Activated naive CD4-positive, alpha-beta T cell (primary cell): Measurements from ENCODE around the gene TLE3.

Experiments used
- DNase-seq, 4 experiments: peaks; one replicate each; lab custom pipeline; 2025; lab: John Stamatoyannopoulos, UW

The TLE3 gene

DNA sequence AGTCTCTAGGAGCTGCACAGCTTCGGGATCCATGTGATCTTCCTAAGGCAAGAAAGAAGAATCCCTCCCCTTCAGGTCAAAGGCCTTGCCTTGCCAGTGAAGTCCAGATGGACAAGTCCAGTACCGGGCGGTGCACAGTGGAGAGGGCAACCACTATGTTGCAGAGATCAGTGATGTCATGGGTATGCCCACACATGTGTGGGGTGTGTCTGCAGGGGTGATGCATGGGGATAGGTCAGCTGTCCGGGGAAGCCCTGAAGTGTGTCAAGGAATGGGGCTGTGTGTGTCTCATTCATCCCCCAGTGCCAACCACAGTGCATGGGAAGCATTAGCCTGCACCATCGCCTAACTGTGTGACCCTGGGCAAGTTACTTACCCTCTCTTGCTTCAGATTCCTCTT lies 66.5 kb downstream of the TLE3 start:
- no peak for DNase-seq

DNA sequence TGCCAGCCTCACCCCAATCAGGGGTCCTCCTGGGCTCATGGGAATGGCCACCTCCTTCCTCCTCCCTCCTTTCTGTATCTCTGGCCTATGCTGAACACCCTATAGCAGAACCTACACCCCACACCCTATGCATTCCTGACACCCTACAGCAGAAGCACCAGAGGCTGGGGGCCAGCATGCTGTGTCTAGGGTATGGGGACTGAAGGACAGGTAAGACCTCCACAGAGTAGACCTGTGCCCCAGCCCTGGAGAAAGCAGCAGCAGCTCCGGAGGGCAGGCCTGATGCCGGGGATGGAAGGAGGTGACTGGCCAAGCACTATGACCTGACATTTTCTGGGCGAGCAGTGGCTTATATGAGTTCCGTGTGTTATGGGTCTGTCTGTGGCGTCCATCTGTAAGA lies 66.9 kb downstream of the TLE3 start:
- no peak for DNase-seq

DNA sequence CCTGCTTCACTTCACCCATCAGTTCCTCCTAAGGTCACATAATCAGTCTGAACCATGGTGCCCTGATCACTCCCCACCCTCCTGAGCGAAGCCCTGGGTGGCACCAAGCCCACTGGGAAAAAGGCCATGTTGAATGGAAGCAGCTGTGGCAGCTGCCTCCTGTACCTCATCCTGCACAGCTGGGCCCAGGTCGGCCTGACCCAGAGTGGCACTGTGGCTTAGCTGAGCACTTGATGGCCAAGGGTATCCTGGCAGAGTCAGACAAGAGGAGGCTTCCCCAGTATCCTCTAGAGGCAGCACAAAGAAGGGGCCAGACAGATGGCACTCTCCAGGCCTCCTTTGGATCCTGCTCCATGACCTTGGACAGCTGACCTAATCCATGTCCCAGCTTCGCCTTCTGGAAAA lies 68.4 kb downstream of the TLE3 start:
- no peak for DNase-seq

- no peak for DNase-seq
Measured at GRCh38 chr15:70027518-70027917, 70.2 kb downstream of the TLE3 start.

- no peak for DNase-seq
Measured at GRCh38 chr15:70026991-70027390, 70.7 kb downstream of the TLE3 start.

DNA sequence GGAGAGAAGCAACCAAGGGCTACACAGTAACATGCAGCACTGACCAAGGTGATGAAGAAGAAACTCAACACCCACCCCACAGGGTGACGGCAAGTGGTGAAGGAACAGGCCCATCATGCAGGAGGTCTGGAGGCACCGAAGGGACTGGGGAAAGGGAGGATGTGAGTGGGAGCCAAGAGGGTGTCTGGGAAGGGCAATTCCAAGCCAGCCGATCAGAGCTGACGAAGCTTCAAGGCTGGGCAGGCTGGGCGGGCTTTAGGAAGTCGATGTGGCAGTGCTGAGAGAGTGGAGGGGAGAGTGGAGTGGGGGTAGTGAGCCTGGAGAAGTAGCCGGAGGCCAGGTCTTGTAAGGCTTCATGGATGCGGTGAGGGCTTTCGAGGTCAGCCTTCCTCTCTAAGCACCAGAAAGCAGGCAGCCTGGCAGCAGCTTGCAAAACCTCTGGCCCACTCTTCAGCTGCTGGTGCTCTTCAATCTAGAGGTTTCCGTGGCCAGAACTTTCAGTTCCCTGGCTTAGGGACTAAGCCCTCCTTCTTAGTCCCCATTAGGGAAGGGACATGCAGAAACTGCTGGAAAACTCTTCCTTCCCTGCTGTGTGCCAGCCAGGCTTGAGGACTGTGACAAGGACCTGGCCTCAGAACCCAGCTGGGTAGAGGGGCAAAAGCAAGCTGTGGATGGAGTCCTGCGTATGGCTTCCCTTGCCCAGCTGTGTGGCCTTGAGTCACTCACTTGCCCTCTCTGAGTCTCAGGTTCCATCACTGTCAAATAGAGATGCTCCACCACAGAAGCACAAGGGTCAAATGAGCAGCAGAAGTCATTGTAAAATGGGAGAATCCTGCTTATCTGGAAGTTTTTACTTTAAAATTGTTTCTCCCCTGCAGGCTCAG lies 72.1 kb downstream of the TLE3 start:
- no peak for DNase-seq

GRCh38 chr15:70024521-70024920 lies 73.2 kb downstream of the TLE3 start:
- no peak for DNase-seq

- no peak for DNase-seq
Measured at GRCh38 chr15:70023769-70024491, 73.8 kb downstream of the TLE3 start.

DNA sequence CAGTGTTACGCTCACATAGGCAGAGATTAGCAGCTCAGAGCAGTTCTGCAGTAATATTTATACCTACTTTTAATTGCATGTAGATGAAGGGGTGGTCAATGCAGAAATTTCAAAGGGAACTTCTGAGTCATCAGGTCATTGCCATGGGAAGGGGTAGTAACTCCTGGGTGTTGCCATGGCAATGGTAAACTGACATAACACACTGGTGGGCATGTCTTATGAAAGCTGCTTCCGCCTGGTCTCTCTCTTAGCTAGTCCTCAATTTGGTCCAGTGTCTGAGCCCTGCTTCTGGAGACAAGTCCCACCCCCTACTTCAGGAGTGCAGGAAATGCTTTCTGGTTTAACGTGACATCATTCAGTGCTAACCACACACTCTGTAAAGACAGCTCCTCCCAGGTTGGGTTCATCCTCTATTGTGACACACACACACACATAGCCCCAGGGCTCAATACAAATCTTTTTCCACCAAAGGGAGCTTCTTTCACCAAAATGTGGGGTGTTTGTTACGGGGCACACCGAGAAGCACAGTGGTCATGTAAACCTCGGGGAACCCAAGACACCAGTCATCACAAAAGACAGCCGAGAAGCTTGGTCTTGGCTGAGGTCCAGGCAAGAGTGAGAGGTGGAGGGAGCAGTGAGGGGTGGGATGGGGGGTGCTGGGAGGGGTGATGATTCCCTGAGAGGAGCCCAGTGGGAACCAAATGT lies 74.5 kb downstream of the TLE3 start:
- no peak for DNase-seq

- DNase-seq, result no peak
Measured at GRCh38 chr15:70020229-70020628, 77.5 kb downstream of the TLE3 start.

DNA sequence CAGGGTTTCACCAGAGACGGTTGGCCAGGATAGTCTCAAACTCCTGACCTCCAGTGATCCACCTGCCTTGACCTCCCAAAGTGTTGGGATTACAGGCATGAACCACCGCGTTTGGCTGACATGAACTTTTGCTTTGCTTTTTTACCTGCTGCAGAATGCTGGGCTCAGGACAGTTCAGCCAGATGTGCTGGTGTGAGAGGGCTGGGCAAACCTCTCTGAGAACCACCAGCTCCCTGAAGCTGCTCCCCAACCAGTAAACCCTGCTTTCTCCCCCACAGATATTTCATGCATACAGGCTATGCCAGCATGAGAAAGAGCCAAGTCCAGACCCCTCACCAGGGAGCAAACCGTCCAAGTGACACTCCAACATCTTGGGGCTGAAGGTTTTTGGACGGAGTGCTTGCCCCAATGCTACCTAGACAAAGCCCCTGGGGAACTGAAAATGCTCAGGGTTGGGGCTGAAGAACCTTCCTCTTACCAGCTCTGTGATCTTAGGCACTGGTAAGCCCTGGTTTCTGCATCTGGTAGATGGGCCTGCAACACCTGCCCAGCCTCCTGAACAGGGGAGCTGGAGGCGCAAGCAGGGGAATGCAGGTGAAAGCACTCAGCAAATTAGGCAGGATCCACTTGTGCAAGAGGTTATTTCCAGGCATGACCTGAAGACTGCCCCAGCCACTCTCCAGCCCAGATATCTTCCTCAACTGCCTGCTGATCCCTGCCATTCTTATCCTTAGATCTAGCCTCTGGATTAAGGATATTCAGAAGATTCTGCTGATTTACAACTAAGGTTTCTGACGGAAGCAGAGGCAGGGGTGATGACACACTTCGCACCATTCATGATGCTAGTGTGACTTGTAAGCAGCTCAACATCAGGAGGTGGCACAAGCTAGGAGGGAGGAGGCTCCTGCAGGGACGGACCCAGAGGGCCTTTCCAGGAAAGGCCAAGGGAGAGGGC lies 78.8 kb downstream of the TLE3 start:
- no peak for DNase-seq

DNA sequence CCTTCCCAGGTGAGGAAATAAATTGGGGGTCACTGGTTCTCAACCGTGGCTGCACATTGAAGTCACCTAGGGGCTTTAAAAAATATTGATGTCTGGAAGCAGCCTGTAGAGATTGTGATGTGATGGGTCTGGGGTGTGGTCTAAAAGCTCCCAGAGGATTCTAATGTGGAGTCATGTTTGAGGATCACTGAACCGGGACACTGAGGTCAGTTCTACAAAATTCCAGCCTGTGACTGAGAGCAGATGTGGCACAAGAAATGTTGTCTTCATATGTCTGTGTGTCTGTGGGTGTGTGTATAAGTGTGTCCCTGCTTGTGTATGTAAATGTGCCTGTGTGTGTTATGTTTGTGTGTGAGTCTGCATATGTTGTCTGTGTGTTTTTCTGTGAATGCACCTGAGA lies 79.9 kb downstream of the TLE3 start:
- DNase-seq, result no peak

GRCh38 chr15:70017025-70017424 lies 80.7 kb downstream of the TLE3 start:
- no peak for DNase-seq

DNA sequence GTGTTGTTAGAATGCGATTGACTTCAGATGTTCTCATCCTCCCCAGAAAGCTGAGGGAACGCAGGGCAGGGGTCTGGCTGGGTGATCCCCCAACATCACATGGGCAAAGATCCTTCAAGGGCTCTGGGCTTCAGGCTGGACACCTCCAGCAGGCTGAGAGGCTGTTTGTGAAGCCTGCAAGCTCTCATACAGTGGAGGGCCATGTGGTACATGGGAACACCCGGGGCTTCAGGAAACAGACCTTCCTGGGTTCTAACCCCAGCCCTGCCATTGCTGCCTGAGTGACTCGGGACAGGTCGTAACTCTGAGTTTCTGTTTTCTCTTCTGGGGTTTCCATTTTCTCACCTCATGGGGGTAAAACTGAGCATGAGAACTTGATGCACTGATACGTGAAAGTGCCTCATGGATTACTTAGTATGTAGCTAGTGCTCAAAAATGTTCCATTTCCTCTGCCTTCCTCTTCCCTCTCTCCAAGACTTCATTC lies 81.2 kb downstream of the TLE3 start:
- no peak for DNase-seq

- DNase-seq, result no peak
Measured at GRCh38 chr15:70014860-70015490, 82.7 kb downstream of the TLE3 start.

DNA sequence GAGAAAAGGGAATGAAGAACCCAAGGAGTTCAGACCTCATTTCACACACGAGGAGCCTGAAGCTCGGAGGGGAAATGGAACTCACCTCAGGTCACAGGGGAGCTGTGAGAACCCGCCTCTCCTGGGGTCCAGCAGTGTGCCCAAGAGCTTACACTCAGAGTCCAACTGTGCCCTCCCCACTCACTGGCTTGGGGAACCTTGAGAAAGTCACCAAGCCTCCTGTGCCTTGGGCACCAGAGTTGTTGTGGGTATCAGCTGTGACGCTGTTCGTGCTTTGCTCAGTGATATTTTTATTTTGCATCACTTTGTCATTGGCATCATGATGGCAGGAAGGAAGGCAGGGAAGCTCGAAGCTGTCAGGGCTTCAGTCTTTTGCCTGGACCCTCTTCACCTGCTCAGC lies 83.4 kb downstream of the TLE3 start:
- no peak for DNase-seq

- DNase-seq, result no peak
Measured at GRCh38 chr15:70013656-70014313, 83.9 kb downstream of the TLE3 start.

DNA sequence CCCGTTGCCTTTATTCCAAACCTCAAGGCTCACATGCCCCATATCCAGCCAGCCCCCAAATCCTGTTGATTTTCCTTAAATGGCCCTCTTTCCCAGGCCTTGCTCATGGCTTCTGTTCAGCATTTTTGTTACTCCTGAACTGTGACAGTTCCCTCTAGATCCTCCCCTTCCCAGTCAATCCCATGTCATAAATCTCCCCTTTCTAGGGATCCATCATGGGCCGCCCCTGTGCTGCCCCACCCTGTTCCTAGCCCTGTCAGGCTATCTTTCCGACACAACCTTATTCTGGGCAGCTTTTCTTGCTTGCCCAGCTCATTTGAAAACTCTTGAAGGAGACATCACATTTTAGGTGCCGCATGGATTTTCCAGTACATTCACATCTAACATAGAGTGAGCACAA lies 84.8 kb downstream of the TLE3 start:
- no peak for DNase-seq

- DNase-seq, result no peak
Measured at GRCh38 chr15:70008697-70009290, 88.9 kb downstream of the TLE3 start.
